Measurements from ENCODE around the gene HSPE1.
A peak's percentile ranks its signal among the peaks of the same experiment; 100 is the strongest.
"Not testable (repeated sequence)": the region's sequence is repeated elsewhere in the genome, so short reads cannot be mapped to it uniquely, and the experiment has no call there.

Gene HSPE1

DNA sequence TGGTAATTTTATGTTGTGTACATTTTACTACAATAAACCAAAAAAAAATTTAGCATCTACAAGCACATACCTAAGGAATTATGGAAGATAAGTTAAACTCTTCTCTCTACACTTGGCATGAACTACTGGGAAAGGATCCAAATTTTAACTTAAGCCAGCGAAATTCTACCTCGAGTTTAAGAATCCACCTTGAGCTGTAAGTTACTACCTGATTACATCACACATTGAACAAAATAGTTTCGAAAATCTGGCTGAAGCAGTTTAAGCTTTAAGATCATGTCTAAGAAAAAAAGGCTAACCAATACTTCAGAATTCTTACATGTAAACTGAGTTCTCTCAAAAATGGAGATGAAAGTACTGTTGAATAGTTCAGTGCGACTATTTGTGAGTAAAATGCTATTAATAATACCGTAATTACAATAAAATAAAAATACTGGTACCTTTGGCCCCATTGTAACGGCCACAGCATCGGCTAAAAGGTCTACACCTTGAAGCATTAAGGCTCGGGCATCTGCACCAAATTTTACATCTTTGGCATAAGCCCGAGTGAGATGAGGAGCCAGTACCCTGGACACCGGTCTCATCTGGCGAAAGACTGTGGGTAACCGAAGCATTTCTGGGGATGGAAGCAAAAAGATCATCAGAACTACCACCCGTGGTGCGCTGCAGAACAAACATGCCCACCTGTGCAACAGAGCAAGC is 1.8 kb upstream of the HSPE1 start:
- no peak for DNase-seq (ENCODE audit: low read depth in 2 of 2)

GRCh38 chr2:197498937-197499593 is 1.1 kb upstream of the HSPE1 start:
- DNase-seq (ENCODE audit: low read depth in 2 of 2): no peak

DNA sequence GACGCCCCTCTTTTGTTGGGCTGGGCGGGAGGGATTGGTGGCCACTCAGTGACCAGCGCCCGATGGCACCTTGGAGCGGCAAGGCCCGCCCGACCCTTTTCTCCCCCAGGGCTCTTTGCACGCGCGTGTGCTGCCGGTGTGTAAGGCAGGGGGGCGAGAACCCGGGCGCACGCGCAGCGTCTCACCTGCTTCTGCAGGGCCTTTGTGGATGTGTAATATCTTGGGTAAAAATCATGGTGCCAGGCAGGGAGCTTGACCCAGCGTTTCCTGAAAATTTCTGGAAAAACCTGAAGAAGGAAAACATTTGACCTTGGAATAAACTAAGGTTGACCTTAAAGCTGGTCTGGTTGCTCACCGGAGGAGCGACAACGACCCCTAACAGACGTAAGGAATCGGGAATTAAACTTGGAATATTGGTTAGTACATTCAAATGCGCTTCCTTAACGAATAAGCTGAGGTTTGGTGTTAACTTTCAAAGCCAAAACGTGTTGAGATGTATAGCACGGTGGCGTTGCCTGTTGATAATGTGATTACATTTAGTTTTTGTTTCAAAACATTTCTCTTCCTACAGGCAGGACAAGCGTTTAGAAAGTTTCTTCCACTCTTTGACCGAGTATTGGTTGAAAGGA is 438 bp downstream of the HSPE1 start:
- DNase-seq (ENCODE audit: low read depth in 2 of 2): no peak

DNA sequence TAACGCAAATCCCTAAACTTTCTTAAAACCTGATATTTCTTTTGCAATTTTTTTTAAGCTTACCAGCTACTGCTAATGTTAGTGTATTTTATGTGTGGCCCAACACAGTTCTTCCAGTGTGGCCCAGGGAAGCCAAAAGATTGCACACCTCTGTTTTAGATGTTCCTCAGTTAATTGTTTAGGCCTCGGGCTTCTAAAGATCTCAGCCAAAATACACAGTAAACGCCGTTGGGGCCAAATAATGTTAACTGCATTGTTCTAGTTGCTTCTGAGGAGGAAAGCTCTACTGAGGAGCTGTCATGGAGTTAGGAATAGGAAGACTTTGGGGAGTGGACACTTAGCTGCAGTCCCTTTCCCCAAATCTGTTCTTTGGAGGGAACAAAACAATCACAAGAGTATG is 2.0 kb downstream of the HSPE1 start:
- DNase-seq (ENCODE audit: low read depth in 2 of 2): no peak

GRCh38 chr2:197502685-197503084 is 2.5 kb downstream of the HSPE1 start:
- DNase-seq (ENCODE audit: low read depth in 2 of 2): no peak

GRCh38 chr2:197504000-197504399 is 3.8 kb downstream of the HSPE1 start:
- DNase-seq (ENCODE audit: low read depth in 2 of 2): no peak

- DNase-seq (ENCODE audit: low read depth in 2 of 2): no peak
These were observed 4.3 kb downstream of the HSPE1 start for GRCh38 chr2:197504512-197504911.

GRCh38 chr2:197506658-197507057 is 6.5 kb downstream of the HSPE1 start:
- no peak for DNase-seq (ENCODE audit: low read depth in 2 of 2)

GRCh38 chr2:197513915-197514314 is 13.7 kb downstream of the HSPE1 start:
- DNase-seq (ENCODE audit: low read depth in 2 of 2): no peak

- DNase-seq (ENCODE audit: low read depth in 2 of 2): no peak
These were observed 14.6 kb downstream of the HSPE1 start for GRCh38 chr2:197514754-197515153.

GRCh38 chr2:197515315-197515738 is 15.1 kb downstream of the HSPE1 start:
- DNase-seq (ENCODE audit: low read depth in 2 of 2): no peak

DNA sequence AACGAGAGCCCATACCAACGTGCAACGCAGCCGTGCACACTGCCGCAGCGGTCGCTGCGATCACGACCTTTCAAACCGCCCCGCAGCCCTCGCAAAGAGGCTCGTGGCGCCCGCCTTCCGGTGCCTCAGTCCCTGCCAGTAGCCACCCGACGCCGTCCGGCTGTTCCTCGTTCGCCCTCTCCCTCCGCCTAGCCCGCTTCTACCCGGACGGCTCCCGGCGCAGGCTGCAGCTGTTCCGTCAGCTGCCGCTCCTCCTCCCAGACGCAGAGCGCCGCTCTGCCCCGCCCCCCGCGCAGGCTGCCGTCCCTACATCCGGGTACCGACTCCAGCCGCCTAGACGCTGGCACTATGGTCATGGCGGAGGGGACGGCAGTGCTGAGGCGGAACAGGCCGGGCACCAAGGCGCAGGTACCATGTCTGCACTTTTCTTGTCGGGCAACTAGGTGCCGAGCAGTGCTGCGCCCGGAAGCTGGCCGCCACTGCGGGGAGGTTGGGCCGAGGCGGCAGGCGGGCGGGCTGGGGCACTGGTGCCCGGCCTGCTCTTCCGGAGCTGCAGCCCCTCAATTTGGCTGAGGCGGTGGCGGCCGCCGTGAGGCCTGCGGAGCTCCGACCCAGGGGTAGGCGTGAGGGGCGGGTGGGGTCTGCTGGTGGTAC is 15.7 kb downstream of the HSPE1 start, which contains the start of gene MOB4:
Gene MOB4 (plus strand): TSS at position 328 of the 654 bp plus-strand sequence. CDS start 21 bp downstream, at position 349.
- DNase-seq (ENCODE audit: low read depth in 2 of 2): peak; percentile 85 to 89

- no peak for DNase-seq (ENCODE audit: low read depth in 2 of 2)
These were observed 16.2 kb downstream of the HSPE1 start for GRCh38 chr2:197516393-197516761.

GRCh38 chr2:197517150-197517549 is 17.0 kb downstream of the HSPE1 start:
- DNase-seq (ENCODE audit: low read depth in 2 of 2): no peak

DNA sequence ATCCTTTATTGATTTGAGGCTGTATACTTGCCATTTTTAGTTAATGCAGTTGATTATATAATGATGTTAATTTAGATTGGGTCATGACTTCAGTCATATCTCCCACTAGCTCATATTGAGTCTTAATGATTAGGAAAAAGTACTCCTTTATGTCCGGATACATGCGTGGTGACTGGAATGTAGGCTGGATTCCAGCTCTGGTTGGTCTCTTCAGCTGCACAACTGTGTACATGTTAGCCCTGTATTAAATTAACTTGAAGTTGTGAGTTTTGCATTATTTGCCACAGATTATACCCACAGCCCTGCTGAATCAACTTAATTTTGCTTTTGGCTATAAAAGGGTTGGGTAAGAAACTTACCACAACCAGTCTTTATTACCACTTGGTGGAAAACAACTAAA is 38.2 kb downstream of the HSPE1 start:
- no peak for DNase-seq (ENCODE audit: low read depth in 2 of 2)

GRCh38 chr2:197539734-197540133 is 39.6 kb downstream of the HSPE1 start:
- no peak for DNase-seq (ENCODE audit: low read depth in 2 of 2)

GRCh38 chr2:197543206-197543605 is 43.0 kb downstream of the HSPE1 start:
- DNase-seq (ENCODE audit: low read depth in 2 of 2): no peak

DNA sequence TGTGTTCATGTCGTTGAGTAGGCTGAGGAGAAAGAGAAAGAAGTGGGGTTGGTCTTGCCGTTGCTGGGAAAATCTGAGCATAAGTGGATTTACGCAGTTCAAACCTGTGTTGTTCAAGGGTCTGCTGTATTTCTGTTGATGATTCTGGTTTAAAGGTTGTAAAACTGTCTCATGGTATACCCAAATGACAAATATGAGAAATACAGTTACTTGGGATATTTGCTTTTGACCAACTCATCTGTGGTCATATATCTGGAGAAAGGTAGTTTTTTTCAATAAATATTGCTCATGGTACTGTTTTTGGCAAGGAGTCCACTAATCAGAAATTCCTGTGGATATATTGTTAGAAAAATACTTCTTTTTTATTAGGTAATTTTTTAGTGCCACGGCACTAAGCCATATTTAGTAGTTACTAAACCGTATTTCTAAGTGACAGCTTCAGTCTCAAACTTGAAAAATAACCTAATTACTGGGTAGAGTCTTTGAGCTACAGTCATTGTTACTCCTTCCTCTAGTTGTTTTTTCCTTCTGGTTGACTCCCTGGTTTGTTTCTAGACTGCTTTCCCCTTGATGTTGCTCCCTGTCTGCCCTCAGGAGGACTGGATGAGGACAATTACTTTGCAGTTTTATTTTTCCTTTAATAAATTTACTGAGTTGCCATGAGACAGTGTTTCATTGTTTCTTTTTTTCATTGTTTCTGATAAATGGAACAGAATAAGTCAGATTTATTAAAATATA is 47.2 kb downstream of the HSPE1 start:
- DNase-seq (ENCODE audit: low read depth in 2 of 2): no peak

GRCh38 chr2:197548582-197548981 is 48.4 kb downstream of the HSPE1 start:
- no peak for DNase-seq (ENCODE audit: low read depth in 2 of 2)

- DNase-seq (ENCODE audit: low read depth in 2 of 2): not testable (repeated sequence)
These were observed 51.1 kb downstream of the HSPE1 start for GRCh38 chr2:197551260-197551659.
